ENCODE results near the gene ANKRD33B.

ANKRD33B gene

GRCh38 chr5:10702911-10703491 lies 139.1 kb downstream of the ANKRD33B start:
- Histone ChIP-seq H3K27ac (ENCODE audit: low read length) (no peak overlapping the region), H3K36me3 (ENCODE audit: control insufficient read depth in 1 of 2, insufficient read depth in 2 of 2, low read length in 2 of 2) (peaks cover 0 to 4% of the 10 kb centered on the region in 2 donors), H3K4me3 (ENCODE audit: low read depth in 1 of 2, low read length in 2 of 2) (no peak overlapping the region), H3K4me1 (ENCODE audit: control insufficient read depth in 1 of 2, insufficient read depth in 2 of 2, low read length in 2 of 2) (peaks cover 3 to 6% of the 10 kb centered on the region in 2 donors), H3K9me3 (ENCODE audit: control insufficient read depth in 1 of 2, low read length in 2 of 2) (no peaks in the 10 kb centered on the region), H3K27me3 (ENCODE audit: low read depth, low read length) (no peaks in the 10 kb centered on the region)

- Histone ChIP-seq H3K36me3 (ENCODE audit: control insufficient read depth in 1 of 2, insufficient read depth in 2 of 2, low read length in 2 of 2) (peaks cover 0 to 4% of the 10 kb centered on the region in 2 donors), H3K9me3 (ENCODE audit: control insufficient read depth in 1 of 2, low read length in 2 of 2) (no peaks in the 10 kb centered on the region), H3K27me3 (ENCODE audit: low read depth, low read length) (no peaks in the 10 kb centered on the region), H3K27ac (ENCODE audit: low read length) (no peak overlapping the region), H3K4me3 (ENCODE audit: low read depth in 1 of 2, low read length in 2 of 2) (no peak overlapping the region), H3K4me1 (ENCODE audit: control insufficient read depth in 1 of 2, insufficient read depth in 2 of 2, low read length in 2 of 2) (peaks cover 3 to 6% of the 10 kb centered on the region in 2 donors)
Measured at GRCh38 chr5:10703676-10704075, 139.8 kb downstream of the ANKRD33B start.

GRCh38 chr5:10704949-10705621 lies 141.2 kb downstream of the ANKRD33B start:
- H3K4me1 ChIP-seq (ENCODE audit: control insufficient read depth in 1 of 2, insufficient read depth in 2 of 2, low read length in 2 of 2), result peaks cover 3 to 6% of the 10 kb centered on the region in 2 donors
- H3K4me3 ChIP-seq (ENCODE audit: low read depth in 1 of 2, low read length in 2 of 2), result no peak overlapping the region
- no peaks in the 10 kb centered on the region for H3K9me3 ChIP-seq (ENCODE audit: control insufficient read depth in 1 of 2, low read length in 2 of 2)
- H3K27ac ChIP-seq (ENCODE audit: low read length), result no peak overlapping the region
- no peaks in the 10 kb centered on the region for H3K36me3 ChIP-seq (ENCODE audit: control insufficient read depth in 1 of 2, insufficient read depth in 2 of 2, low read length in 2 of 2)
- H3K27me3 ChIP-seq (ENCODE audit: low read depth, low read length), result no peaks in the 10 kb centered on the region

GRCh38 chr5:10705747-10706146 lies 141.9 kb downstream of the ANKRD33B start:
- Histone ChIP-seq H3K9me3 (ENCODE audit: control insufficient read depth in 1 of 2, low read length in 2 of 2) (no peaks in the 10 kb centered on the region), H3K27me3 (ENCODE audit: low read depth, low read length) (no peaks in the 10 kb centered on the region), H3K4me3 (ENCODE audit: low read depth in 1 of 2, low read length in 2 of 2) (no peak overlapping the region), H3K27ac (ENCODE audit: low read length) (no peak overlapping the region), H3K4me1 (ENCODE audit: control insufficient read depth in 1 of 2, insufficient read depth in 2 of 2, low read length in 2 of 2) (peaks cover 3 to 6% of the 10 kb centered on the region in 2 donors), H3K36me3 (ENCODE audit: control insufficient read depth in 1 of 2, insufficient read depth in 2 of 2, low read length in 2 of 2) (no peaks in the 10 kb centered on the region)

- Histone ChIP-seq H3K9me3 (ENCODE audit: control insufficient read depth in 1 of 2, low read length in 2 of 2) (no peaks in the 10 kb centered on the region), H3K36me3 (ENCODE audit: control insufficient read depth in 1 of 2, insufficient read depth in 2 of 2, low read length in 2 of 2) (no peaks in the 10 kb centered on the region), H3K27me3 (ENCODE audit: low read depth, low read length) (no peaks in the 10 kb centered on the region), H3K4me1 (ENCODE audit: control insufficient read depth in 1 of 2, insufficient read depth in 2 of 2, low read length in 2 of 2) (peaks cover 3 to 6% of the 10 kb centered on the region in 2 donors), H3K27ac (ENCODE audit: low read length) (no peak overlapping the region), H3K4me3 (ENCODE audit: low read depth in 1 of 2, low read length in 2 of 2) (no peak overlapping the region)
Measured at GRCh38 chr5:10706326-10706725, 142.5 kb downstream of the ANKRD33B start.

Data from muscle layer of duodenum (tissue), 2 donors.